ENCODE data around the gene PTPRE. TPM values are rescaled to one million over a fixed set of nuclear protein-coding genes. Genes with fewer than 3 reads are reported as not detected.

PTPRE gene
- total RNA-seq, 1 experiment from 2014 or later = 7.9 TPM

GRCh38 chr10:128102480-128103228 lies 195.8 kb downstream of the PTPRE start:
- Histone ChIP-seq H3K4me2 (no peak overlapping the region), H3K4me1 (replicated peaks; ENCODE audit: insufficient read depth) (no peaks in the 10 kb centered on the region), H2AFZ (no peak overlapping the region), H3K4me3 (no peak overlapping the region), H3K9me2 (ENCODE audit: insufficient read depth) (no peaks in the 10 kb centered on the region), H4K20me1 (ENCODE audit: insufficient read depth) (no peaks in the 10 kb centered on the region), H3K27ac (no peak overlapping the region), H3K36me3 (ENCODE audit: low read depth) (0 out of 2 replicates have a peak, but pooled peaks cover 8% of the 10 kb centered on the region), H3K79me2 (ENCODE audit: low read depth) (no peaks in the 10 kb centered on the region), H3K9me3 (ENCODE audit: insufficient read depth, low read depth) (no peaks in the 10 kb centered on the region), H3F3A (ENCODE audit: insufficient read depth, low read depth) (no peaks in the 10 kb centered on the region), H3K27me3 (ENCODE audit: insufficient read depth, low read depth) (no peaks in the 10 kb centered on the region)
- intact Hi-C loops (cut with micrococcal nuclease; ENCODE audit: unreplicated experiment) = no loop called here
- BruUV-seq (replicated peaks) = TSS peak; percentile 3
- DNase-seq = no peak
- POLR2A ChIA-PET (ENCODE audit: unreplicated experiment) = no interaction called here
- CTCF ChIA-PET = no interaction called here
- TF ChIP-seq CTCF (conservative IDR thresholded peaks at IDR 0.05) (no peak), EZH2 (IDR thresholded peaks at IDR 0.05; ENCODE audit: low read depth) (no peak)

GRCh38 chr10:128103229-128103714 lies 196.4 kb downstream of the PTPRE start:
- Histone ChIP-seq H4K20me1 (ENCODE audit: insufficient read depth) (no peaks in the 10 kb centered on the region), H3K9me2 (ENCODE audit: insufficient read depth) (no peaks in the 10 kb centered on the region), H3K9me3 (ENCODE audit: insufficient read depth, low read depth) (no peaks in the 10 kb centered on the region), H2AFZ (no peak overlapping the region), H3K36me3 (ENCODE audit: low read depth) (0 out of 2 replicates have a peak, but pooled peaks cover 8% of the 10 kb centered on the region), H3K27me3 (ENCODE audit: insufficient read depth, low read depth) (no peaks in the 10 kb centered on the region), H3F3A (ENCODE audit: insufficient read depth, low read depth) (no peaks in the 10 kb centered on the region), H3K79me2 (ENCODE audit: low read depth) (no peaks in the 10 kb centered on the region), H3K4me1 (replicated peaks; ENCODE audit: insufficient read depth) (no peaks in the 10 kb centered on the region), H3K4me3 (no peak overlapping the region), H3K4me2 (no peak overlapping the region), H3K27ac (no peak overlapping the region)
- TF ChIP-seq CTCF (conservative IDR thresholded peaks at IDR 0.05) = no peak
- TF ChIP-seq EZH2 (IDR thresholded peaks at IDR 0.05; ENCODE audit: low read depth) = no peak
- DNase-seq = no peak
- BruUV-seq (replicated peaks) = no TSS peak
- ChIA-PET CTCF (no interaction called here), POLR2A (ENCODE audit: unreplicated experiment) (no interaction called here)
- intact Hi-C loops (cut with micrococcal nuclease; ENCODE audit: unreplicated experiment) = no loop called here

GRCh38 chr10:128105383-128105782 lies 198.5 kb downstream of the PTPRE start:
- H3K27ac ChIP-seq = no peak overlapping the region
- H3K9me2 ChIP-seq (ENCODE audit: insufficient read depth) = no peaks in the 10 kb centered on the region
- DNase-seq = no peak
- H4K20me1 ChIP-seq (ENCODE audit: insufficient read depth) = no peaks in the 10 kb centered on the region
- no peaks in the 10 kb centered on the region for H3K79me2 ChIP-seq (ENCODE audit: low read depth)
- ChIA-PET POLR2A (ENCODE audit: unreplicated experiment) (no interaction called here), CTCF (interaction anchor here (0.6 kb wide), 1 partner anchor 69 kb away, joined by 3 read pairs; no protein-coding TSS in a partner anchor)
- TF ChIP-seq CTCF (conservative IDR thresholded peaks at IDR 0.05) (no peak), EZH2 (IDR thresholded peaks at IDR 0.05; ENCODE audit: low read depth) (no peak)
- H2AFZ ChIP-seq = no peak overlapping the region
- no peaks in the 10 kb centered on the region for H3K9me3 ChIP-seq (ENCODE audit: insufficient read depth, low read depth)
- intact Hi-C loops (cut with micrococcal nuclease; ENCODE audit: unreplicated experiment) = no loop called here
- H3K27me3 ChIP-seq (ENCODE audit: insufficient read depth, low read depth) = no peaks in the 10 kb centered on the region
- peaks cover 13% of the 10 kb centered on the region for H3K36me3 ChIP-seq (ENCODE audit: low read depth)
- H3K4me2 ChIP-seq = no peak overlapping the region
- BruUV-seq (replicated peaks) = no TSS peak
- H3F3A ChIP-seq (ENCODE audit: insufficient read depth, low read depth) = no peaks in the 10 kb centered on the region
- H3K4me3 ChIP-seq = no peak overlapping the region
- H3K4me1 ChIP-seq (replicated peaks; ENCODE audit: insufficient read depth) = no peaks in the 10 kb centered on the region
